Kidney (tissue), 14 donors: ENCODE measurements around the gene PSMD2. TPM values are rescaled to one million over a fixed set of nuclear protein-coding genes. Genes with fewer than 3 reads are reported as not detected.
"Not testable (repeated sequence)": the region's sequence is repeated elsewhere in the genome, so short reads cannot be mapped to it uniquely, and the experiment has no call there.

Source experiments
- DNase-seq, 5 donors: peaks; one replicate each; pipeline ENCODE4 v3.0.0-alpha.2; 2013 to 2020
- FAIRE-seq: peaks from 2 replicates; lab custom pipeline; 2012; peaks lifted over from hg19 to GRCh38; lab: Jason Lieb, UNC
- H3K27ac ChIP-seq, 2 donors: one replicate each; pipeline ENCODE4 v1.7.0; 2013; ENCODE audit warnings: low read depth in 2 of 2, low read length in 2 of 2, inconsistent platforms in 1 of 2
- H3K27me3 ChIP-seq: one replicate; pipeline ENCODE4 v1.7.1; 2013; ENCODE audit warnings: low read length, inconsistent platforms; ENCODE audit not compliant: control insufficient read depth, insufficient read depth
- H3K36me3 ChIP-seq, 3 donors: one replicate each; pipeline versions ENCODE4 v1.7.0 to v1.7.1; 2013; ENCODE audit warnings: low read length in 3 of 3, control low read depth in 1 of 3, inconsistent platforms in 1 of 3; ENCODE audit not compliant: insufficient read depth in 3 of 3, control insufficient read depth in 2 of 3
- H3K4me1 ChIP-seq, 3 donors: one replicate each; pipeline versions ENCODE4 v1.7.0 to v1.7.1; 2013; ENCODE audit warnings: low read length in 3 of 3, inconsistent platforms in 1 of 3, low read depth in 1 of 3; ENCODE audit not compliant: control insufficient read depth in 2 of 3, insufficient read depth in 2 of 3
- H3K4me3 ChIP-seq, 3 donors: one replicate each; pipeline versions ENCODE4 v1.7.0 to v1.8.1; 2013; ENCODE audit warnings: low read length in 3 of 3, control low read depth in 1 of 3, inconsistent platforms in 1 of 3
- H3K9ac ChIP-seq, 3 donors: one replicate each; pipeline versions ENCODE4 v1.7.0 to v1.7.1; 2013; ENCODE audit warnings: low read length in 3 of 3, control low read depth in 1 of 3, inconsistent platforms in 1 of 3
- H3K9me3 ChIP-seq, 3 donors: one replicate each; pipeline versions ENCODE4 v1.7.0 to v1.7.1; 2013; ENCODE audit warnings: low read length in 3 of 3, control low read depth in 1 of 3, inconsistent platforms in 1 of 3; ENCODE audit not compliant: control insufficient read depth in 2 of 3, insufficient read depth in 1 of 3
- CTCF ChIP-seq: IDR thresholded peaks from 3 replicates; pipeline ENCODE4 v1.5.1; 2012; ENCODE audit warnings: mild to moderate bottlenecking, moderate library complexity, borderline replicate concordance; ENCODE audit not compliant: insufficient read depth; ENCODE audit errors: extremely low read depth
- intact Hi-C: fragments of 100-400 bp; cut with DNase I; formaldehyde crosslinking; loops from one replicate; pipeline ENCODE4 v1.11.1; 2022
- polyA plus RNA-seq: library from polyadenylated mRNA; stranded (reverse); fragments of 350-450 nt; fragmentation: Illumina TruSeq; extraction: RNeasy Lipid Tissue Mini Kit (QIAGEN cat#74804); gene quantifications from one replicate; pipeline ENCODE4 v1.2.3, GENCODE V29; 2014; ENCODE audit warnings: low read depth, low replicate concordance; ENCODE audit not compliant: insufficient read depth
- total RNA-seq: library from RNA; stranded (reverse); fragmentation: NEBNext Ultra II Directional; extraction: Animal tissue kit (Norgen Biotek cat#: 25700); gene quantifications from one replicate; pipeline ENCODE4 v1.2.1, GENCODE V29; 2021
- donor health status: control.
- donor health status: control.
- donor health status: control.
- donor health status: control.
- donor health status: control.
- donor health status: DM: yes; HTN: yes; CAD: no.
- donor health status: Normal renal cell carcinoma (clear cell type).

PSMD2 gene
- total and polyA plus RNA-seq, 2 donors from 2014 or later = 104 to 149 TPM

- H3K27me3 ChIP-seq = peaks cover 11% of the 10 kb centered on the region
- H3K4me1 ChIP-seq = peaks cover 0 to 15% (median 4%) of the 10 kb centered on the region in 3 donors
- no peak overlapping the region for H3K27ac ChIP-seq
- H3K9me3 ChIP-seq = no peaks in the 10 kb centered on the region
- H3K4me3 ChIP-seq = no peak overlapping the region
- no peak overlapping the region for H3K9ac ChIP-seq
- FAIRE-seq (no peak), DNase-seq (peak in 2 of 5 donors; percentile 6 to 56)
- TF ChIP-seq CTCF = no peak
- intact Hi-C loops = no loop called here
- H3K36me3 ChIP-seq = no peaks in the 10 kb centered on the region
Observed at GRCh38 chr3:184262764-184263179, 36.3 kb upstream of the PSMD2 start.

- H3K4me3 ChIP-seq, H3K9ac ChIP-seq, H3K9me3 ChIP-seq, H3K4me1 ChIP-seq, DNase-seq, intact Hi-C loops, H3K27me3 ChIP-seq, H3K27ac ChIP-seq, FAIRE-seq, H3K36me3 ChIP-seq: not testable (repeated sequence)
Observed at GRCh38 chr3:184267249-184267648, 31.8 kb upstream of the PSMD2 start.

GRCh38 chr3:184272269-184272668 is 26.8 kb upstream of the PSMD2 start:
- H3K9ac ChIP-seq = no peak overlapping the region
- intact Hi-C loops = no loop called here
- no peak overlapping the region for H3K27ac ChIP-seq
- no peaks in the 10 kb centered on the region for H3K9me3 ChIP-seq
- peaks cover 0 to 2% (median 0%) of the 10 kb centered on the region in 3 donors for H3K4me1 ChIP-seq
- H3K4me3 ChIP-seq = no peak overlapping the region
- no peak for TF ChIP-seq CTCF
- no peak for DNase-seq
- no peak for FAIRE-seq
- H3K36me3 ChIP-seq = no peaks in the 10 kb centered on the region
- H3K27me3 ChIP-seq = peaks cover 7% of the 10 kb centered on the region

- Histone ChIP-seq H3K4me1 (peaks cover 0 to 2% (median 0%) of the 10 kb centered on the region in 3 donors), H3K9ac (no peak overlapping the region), H3K4me3 (no peak overlapping the region), H3K27me3 (peaks cover 7% of the 10 kb centered on the region), H3K9me3 (no peaks in the 10 kb centered on the region), H3K36me3 (no peaks in the 10 kb centered on the region), H3K27ac (no peak overlapping the region)
- intact Hi-C loops = no loop called here
- no peak for TF ChIP-seq CTCF
- no peak for DNase-seq
- no peak for FAIRE-seq
Observed at GRCh38 chr3:184275381-184275701, 23.7 kb upstream of the PSMD2 start.
